GM15510 (cell line): ENCODE results near the gene CD59.

Source experiments
- POLR2A ChIP-seq: IDR thresholded peaks from 3 replicates; pipeline ENCODE4 v1.6.1; 2011; ENCODE audit warnings: borderline replicate concordance; ENCODE audit not compliant: insufficient read length; ENCODE audit errors: extremely low read depth

The CD59 gene

DNA sequence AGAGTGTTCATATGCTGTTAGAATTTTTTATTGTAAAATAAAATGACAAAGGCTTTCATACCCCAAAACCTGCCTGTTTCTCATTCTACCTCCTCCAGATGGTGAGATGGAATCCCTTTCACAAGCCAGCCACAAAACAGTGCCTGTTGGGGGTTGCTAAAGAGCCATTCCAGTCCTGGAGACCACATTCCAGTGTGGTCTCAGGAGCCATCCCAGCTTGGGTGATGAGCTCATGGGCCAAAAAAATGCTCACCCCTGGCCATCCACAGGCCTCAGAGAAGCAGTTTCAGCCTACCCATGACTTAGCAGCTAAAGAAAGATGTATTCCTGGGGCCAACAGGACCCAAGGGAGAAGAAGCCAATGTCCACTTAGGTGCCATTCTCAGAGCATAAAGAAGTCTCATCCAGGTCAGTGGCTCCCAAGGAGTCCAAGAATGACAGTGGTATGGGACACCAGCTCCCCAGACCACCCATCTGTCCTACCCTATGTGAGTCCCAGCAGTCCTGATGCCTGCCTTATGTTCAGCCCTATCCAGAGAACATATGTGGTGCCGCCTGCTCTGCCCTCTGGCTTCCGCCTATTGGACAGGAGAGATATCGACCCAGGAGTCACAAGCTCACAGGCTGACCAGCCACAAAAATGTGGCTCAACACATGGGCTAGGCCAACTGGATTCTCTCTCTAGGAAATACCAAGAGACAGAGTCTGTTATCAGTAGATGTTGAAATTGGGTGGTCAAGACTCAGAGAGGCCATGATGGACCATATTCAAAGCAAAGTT, 62.0 kb downstream of the CD59 start:
- no peak for TF ChIP-seq POLR2A

- TF ChIP-seq POLR2A = no peak
Observed at GRCh38 chr11:33672273-33672672, 64.0 kb downstream of the CD59 start.

- no peak for TF ChIP-seq POLR2A
Observed at GRCh38 chr11:33670250-33671011, 65.8 kb downstream of the CD59 start.

GRCh38 chr11:33669598-33670249, 66.5 kb downstream of the CD59 start:
- TF ChIP-seq POLR2A = no peak

- TF ChIP-seq POLR2A = no peak
Observed at GRCh38 chr11:33668951-33669596, 67.1 kb downstream of the CD59 start.

- TF ChIP-seq POLR2A = no peak
Observed at GRCh38 chr11:33668468-33668825, 67.8 kb downstream of the CD59 start.

GRCh38 chr11:33667819-33668467, 68.3 kb downstream of the CD59 start:
- TF ChIP-seq POLR2A = no peak

GRCh38 chr11:33665350-33666106, 70.7 kb downstream of the CD59 start:
- no peak for TF ChIP-seq POLR2A

GRCh38 chr11:33664827-33665226, 71.4 kb downstream of the CD59 start:
- TF ChIP-seq POLR2A = no peak

- no peak for TF ChIP-seq POLR2A
Observed at GRCh38 chr11:33664166-33664565, 72.1 kb downstream of the CD59 start.

- TF ChIP-seq POLR2A = no peak
Observed at GRCh38 chr11:33663121-33663520, 73.1 kb downstream of the CD59 start.

GRCh38 chr11:33660962-33661361, 75.3 kb downstream of the CD59 start:
- no peak for TF ChIP-seq POLR2A

DNA sequence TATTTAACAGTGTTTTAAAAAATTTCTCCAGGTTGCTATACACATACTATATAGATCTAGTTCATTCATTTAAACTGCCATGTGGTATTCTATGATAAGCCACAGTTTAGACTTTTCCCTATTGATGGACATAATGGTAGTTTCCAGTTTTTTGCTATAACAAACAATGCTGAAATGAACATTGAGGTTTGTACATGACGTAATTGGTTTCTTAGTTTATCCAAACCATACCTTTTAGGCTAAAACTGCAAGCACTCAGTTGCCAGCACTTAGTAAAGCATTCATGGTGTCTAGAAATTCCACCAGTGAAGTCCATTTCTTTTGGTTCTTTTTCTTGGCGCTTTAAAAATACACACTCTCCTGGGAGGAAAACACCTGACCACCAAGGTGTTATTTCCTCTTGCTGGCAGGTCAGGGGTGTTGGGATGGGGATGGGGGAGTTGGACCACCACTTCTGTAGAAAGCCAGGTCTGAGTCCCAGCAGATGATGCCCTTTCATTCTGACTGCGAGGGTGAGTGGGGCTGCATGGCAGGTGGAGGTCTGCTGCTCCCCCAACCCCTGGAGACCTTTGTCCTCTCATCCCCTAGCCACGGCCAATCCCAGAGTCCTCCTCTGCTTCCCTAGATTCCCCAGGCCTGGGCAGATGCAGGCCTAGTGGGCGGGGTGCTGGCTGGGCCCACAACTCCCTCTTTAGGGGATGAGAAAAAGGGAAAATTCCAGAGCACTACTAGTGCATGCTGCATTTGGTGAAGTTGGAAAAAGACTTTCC, 76.7 kb downstream of the CD59 start:
- TF ChIP-seq POLR2A = no peak
